ENCODE measurements around the gene ELK1. TPM values are rescaled to one million over a fixed set of nuclear protein-coding genes. Genes with fewer than 3 reads are reported as not detected.

Gene ELK1
- total and polyA plus RNA-seq, 10 of the 15 experiments (the other 5 are each of a cell fraction or from before 2014, with no cell fraction given) = 4.1 to 55.5 (median 32.9) TPM

GRCh38 chrX:47586043-47586787, 64.1 kb downstream of the ELK1 start:
- ChIA-PET POLR2A (no interaction called here), CTCF (no interaction called here), RAD21 (ENCODE audit: unreplicated experiment) (no interaction called here), SMC1A (ENCODE audit: uncharacterized antibody, unreplicated experiment) (no interaction called here)
- BruUV-seq (replicated peaks) = no TSS peak
- no peak overlapping the region for H3K4me2 ChIP-seq (ENCODE audit: control insufficient read depth, insufficient read depth)
- 42% methylated on average over 11 of the region's 11 CpGs for WGBS (ENCODE audit: insufficient coverage, insufficient replicate concordance, low lambda C conversion rate, missing lambda C conversion rate)
- no peak overlapping the region for H2AFZ ChIP-seq (ENCODE audit: control insufficient read depth, low read depth, low read length)
- no peaks in the 10 kb centered on the region for H3K9me3 ChIP-seq (replicated peaks; ENCODE audit: control insufficient read depth, insufficient read depth, low read length)
- H3K36me3 ChIP-seq (ENCODE audit: control insufficient read depth in 2 of 2, insufficient read depth in 2 of 2, low read length in 1 of 2) = no peaks in the 10 kb centered on the region
- H3K4me3 ChIP-seq = no peak overlapping the region
- no peaks in the 10 kb centered on the region for H3K4me1 ChIP-seq (ENCODE audit: control insufficient read depth, insufficient read depth, low read length)
- H3K9ac ChIP-seq (ENCODE audit: control insufficient read depth, insufficient read depth, low read length) = no peak overlapping the region
- no peak for TF ChIP-seq MEF2B (IDR thresholded peaks at IDR 0.05; ENCODE audit: partially characterized antibody, poor library complexity, severe bottlenecking)
- no peak for TF ChIP-seq CREB1 (IDR thresholded peaks at IDR 0.05; ENCODE audit: low read depth)
- TF ChIP-seq POLR2AphosphoS5 (IDR thresholded peaks at IDR 0.05; ENCODE audit: low read length) = no peak
- TF ChIP-seq NKRF (conservative IDR thresholded peaks at IDR 0.05) = no peak
- no peak for TF ChIP-seq DPF2 (IDR thresholded peaks at IDR 0.05)
- TF ChIP-seq MXI1 (IDR thresholded peaks at IDR 0.05; ENCODE audit: low read depth, low read length) = no peak
- TF ChIP-seq ZZZ3 (IDR thresholded peaks at IDR 0.05; ENCODE audit: control insufficient read depth, insufficient read length, low read depth) = no peak
- no peak for TF ChIP-seq MEF2A (IDR thresholded peaks at IDR 0.05; ENCODE audit: insufficient read depth, low read depth, low read length)
- no peak for TF ChIP-seq HDGF (IDR thresholded peaks at IDR 0.05)
- TF ChIP-seq TAF1 (IDR thresholded peaks at IDR 0.05; ENCODE audit: borderline replicate concordance, low read depth, low read length) = no peak
- H3K27ac ChIP-seq (ENCODE audit: control insufficient read depth, insufficient read depth) = no peak overlapping the region
- in situ Hi-C loops (cut with MboI) (no loop called here), intact Hi-C loops (cut with micrococcal nuclease; ENCODE audit: unreplicated experiment) (no loop called here)
- H4K20me1 ChIP-seq (ENCODE audit: control insufficient read depth, insufficient read depth) = no peaks in the 10 kb centered on the region
- H3K79me2 ChIP-seq (ENCODE audit: control insufficient read depth, insufficient read depth, low read length) = no peaks in the 10 kb centered on the region; the same call in 1 of the 2 replicates
- FAIRE-seq (no peak), DNase-seq (ENCODE audit: low read depth, low spot score) (no peak), ATAC-seq (no peak)
- no peaks in the 10 kb centered on the region for H3K27me3 ChIP-seq (replicated peaks in 1 of 2; ENCODE audit: control insufficient read depth in 2 of 2, insufficient read depth in 2 of 2, low read length in 1 of 2)

Small RNA genes lying within 50 kb of the gene (microRNA-seq; reads per million reads assigned to microRNA genes)
- not detected for gene MIR4769

Small RNA genes lying within 50 kb of the gene (small RNA-seq; reads per million reads assigned to genes)
- not detected for gene MIR4769

Other genes starting within 250 kb of the ELK1 start
- 6.4 and 9.5 TPM in 2 replicates for gene ZNF41, start 167.3 kb downstream of the ELK1 start, total RNA-seq (2014; rRNA removed)
- 9.5 and 10.6 TPM in 2 replicates for gene ZNF41, start 167.3 kb downstream of the ELK1 start, total RNA-seq (2014; rRNA removed; fragmentation: Illumina TruSeq; extraction: Trizol)
- 7.1 and 8.8 TPM in 2 replicates for gene ZNF41, start 167.3 kb downstream of the ELK1 start, total RNA-seq (2021)
- gene ZNF41, start 167.3 kb downstream of the ELK1 start, polyA plus RNA-seq (2011; rRNA removed) = 7.1 and 8.2 TPM in 2 replicates
- gene ZNF41, start 167.3 kb downstream of the ELK1 start, polyA plus RNA-seq (2014; fragmentation: Illumina TruSeq; extraction: Trizol) = 10.1 and 11.3 TPM in 2 replicates
- gene ZNF41, start 167.3 kb downstream of the ELK1 start, polyA plus RNA-seq (2014; fragmentation: Nextera tagmentation; extraction: Ambion mirVana) = 1 to 10 TPM in 1 of 2 experiments, under 1 TPM in 1; 0.95 to 1.2 TPM
- 5.1 and 6.4 TPM in 2 replicates for gene ZNF41, start 167.3 kb downstream of the ELK1 start, polyA plus RNA-seq (2014; rRNA removed)
- gene ZNF41, start 167.3 kb downstream of the ELK1 start, polyA plus RNA-seq (2016; fragmentation: Nextera tagmentation; extraction: Ambion mirVana) = 1 to 10 TPM; 7.8 to 8.8 TPM
- gene ARAF, start 89.4 kb downstream of the ELK1 start, total RNA-seq (2014; rRNA removed) = 22.2 and 25.2 TPM in 2 replicates
- gene ARAF, start 89.4 kb downstream of the ELK1 start, total RNA-seq (2014; rRNA removed; fragmentation: Illumina TruSeq; extraction: Trizol) = 20.0 and 22.3 TPM in 2 replicates
- 58.3 and 60.2 TPM in 2 replicates for gene ARAF, start 89.4 kb downstream of the ELK1 start, total RNA-seq (2021)
- gene ARAF, start 89.4 kb downstream of the ELK1 start, polyA plus RNA-seq (2011; rRNA removed) = 20.7 and 43.0 TPM in 2 replicates
- gene ARAF, start 89.4 kb downstream of the ELK1 start, polyA plus RNA-seq (2014; fragmentation: Illumina TruSeq; extraction: Trizol) = 26.3 and 35.2 TPM in 2 replicates
- 10 to 100 TPM in 1 of 2 experiments, 1 to 10 TPM in 1; 5.0 to 13.3 TPM for gene ARAF, start 89.4 kb downstream of the ELK1 start, polyA plus RNA-seq (2014; fragmentation: Nextera tagmentation; extraction: Ambion mirVana)
- 43.8 and 55.4 TPM in 2 replicates for gene ARAF, start 89.4 kb downstream of the ELK1 start, polyA plus RNA-seq (2014; rRNA removed)
- gene ARAF, start 89.4 kb downstream of the ELK1 start, polyA plus RNA-seq (2016; fragmentation: Nextera tagmentation; extraction: Ambion mirVana) = 10 to 100 TPM; 74.6 to 79.2 TPM
- 128 and 139 TPM in 2 replicates for gene TIMP1, start 68.1 kb downstream of the ELK1 start, total RNA-seq (2014; rRNA removed)
- 106 and 111 TPM in 2 replicates for gene TIMP1, start 68.1 kb downstream of the ELK1 start, total RNA-seq (2014; rRNA removed; fragmentation: Illumina TruSeq; extraction: Trizol)
- gene TIMP1, start 68.1 kb downstream of the ELK1 start, total RNA-seq (2021) = 130 and 134 TPM in 2 replicates
- 47.1 and 106 TPM in 2 replicates for gene TIMP1, start 68.1 kb downstream of the ELK1 start, polyA plus RNA-seq (2011; rRNA removed)
- 39.3 and 103 TPM in 2 replicates for gene TIMP1, start 68.1 kb downstream of the ELK1 start, polyA plus RNA-seq (2014; fragmentation: Illumina TruSeq; extraction: Trizol)
- gene TIMP1, start 68.1 kb downstream of the ELK1 start, polyA plus RNA-seq (2014; fragmentation: Nextera tagmentation; extraction: Ambion mirVana) = 100 to 1,000 TPM; 312 to 341 TPM
- 101 and 126 TPM in 2 replicates for gene TIMP1, start 68.1 kb downstream of the ELK1 start, polyA plus RNA-seq (2014; rRNA removed)
- 100 to 1,000 TPM; 160 to 192 TPM for gene TIMP1, start 68.1 kb downstream of the ELK1 start, polyA plus RNA-seq (2016; fragmentation: Nextera tagmentation; extraction: Ambion mirVana)
- gene SYN1, start 30.7 kb downstream of the ELK1 start, total RNA-seq (2014; rRNA removed) = 0.05 and 0.11 TPM in 2 replicates
- gene SYN1, start 30.7 kb downstream of the ELK1 start, total RNA-seq (2014; rRNA removed; fragmentation: Illumina TruSeq; extraction: Trizol) = not detected in 2 replicates
- gene SYN1, start 30.7 kb downstream of the ELK1 start, total RNA-seq (2021) = 0.21 and 0.43 TPM in 2 replicates
- 0.27 and 0.30 TPM in 2 replicates for gene SYN1, start 30.7 kb downstream of the ELK1 start, polyA plus RNA-seq (2011; rRNA removed)
- 0.16 and 1.5 TPM in 2 replicates for gene SYN1, start 30.7 kb downstream of the ELK1 start, polyA plus RNA-seq (2014; fragmentation: Illumina TruSeq; extraction: Trizol)
- under 1 TPM in 1 of 2 experiments, not detected in 1; 0.09 TPM for gene SYN1, start 30.7 kb downstream of the ELK1 start, polyA plus RNA-seq (2014; fragmentation: Nextera tagmentation; extraction: Ambion mirVana)
- gene SYN1, start 30.7 kb downstream of the ELK1 start, polyA plus RNA-seq (2014; rRNA removed) = not detected in 2 replicates
- under 1 TPM; 0.09 to 0.57 TPM for gene SYN1, start 30.7 kb downstream of the ELK1 start, polyA plus RNA-seq (2016; fragmentation: Nextera tagmentation; extraction: Ambion mirVana)
- gene CFP, start 20.6 kb downstream of the ELK1 start, total RNA-seq (2014; rRNA removed) = 8.3 and 10.1 TPM in 2 replicates
- 3.5 and 3.7 TPM in 2 replicates for gene CFP, start 20.6 kb downstream of the ELK1 start, total RNA-seq (2014; rRNA removed; fragmentation: Illumina TruSeq; extraction: Trizol)
- gene CFP, start 20.6 kb downstream of the ELK1 start, total RNA-seq (2021) = 4.9 and 7.2 TPM in 2 replicates
- 0.42 and 1.1 TPM in 2 replicates for gene CFP, start 20.6 kb downstream of the ELK1 start, polyA plus RNA-seq (2011; rRNA removed)
- gene CFP, start 20.6 kb downstream of the ELK1 start, polyA plus RNA-seq (2014; fragmentation: Illumina TruSeq; extraction: Trizol) = 0.36 and 2.4 TPM in 2 replicates
- 1 to 10 TPM in 1 of 2 experiments, under 1 TPM in 1; 0.72 to 2.8 TPM for gene CFP, start 20.6 kb downstream of the ELK1 start, polyA plus RNA-seq (2014; fragmentation: Nextera tagmentation; extraction: Ambion mirVana)
- 6.5 and 8.7 TPM in 2 replicates for gene CFP, start 20.6 kb downstream of the ELK1 start, polyA plus RNA-seq (2014; rRNA removed)
- gene CFP, start 20.6 kb downstream of the ELK1 start, polyA plus RNA-seq (2016; fragmentation: Nextera tagmentation; extraction: Ambion mirVana) = 1 to 10 TPM; 1.9 to 2.9 TPM
- gene UXT, start 8.6 kb upstream of the ELK1 start, total RNA-seq (2014; rRNA removed) = 193 and 198 TPM in 2 replicates
- gene UXT, start 8.6 kb upstream of the ELK1 start, total RNA-seq (2014; rRNA removed; fragmentation: Illumina TruSeq; extraction: Trizol) = 151 and 170 TPM in 2 replicates
- gene UXT, start 8.6 kb upstream of the ELK1 start, total RNA-seq (2021) = 129 and 147 TPM in 2 replicates
- 173 and 243 TPM in 2 replicates for gene UXT, start 8.6 kb upstream of the ELK1 start, polyA plus RNA-seq (2011; rRNA removed)
- 208 and 233 TPM in 2 replicates for gene UXT, start 8.6 kb upstream of the ELK1 start, polyA plus RNA-seq (2014; fragmentation: Illumina TruSeq; extraction: Trizol)
- 100 to 1,000 TPM; 105 to 204 TPM for gene UXT, start 8.6 kb upstream of the ELK1 start, polyA plus RNA-seq (2014; fragmentation: Nextera tagmentation; extraction: Ambion mirVana)
- 211 and 224 TPM in 2 replicates for gene UXT, start 8.6 kb upstream of the ELK1 start, polyA plus RNA-seq (2014; rRNA removed)
- 100 to 1,000 TPM; 229 to 245 TPM for gene UXT, start 8.6 kb upstream of the ELK1 start, polyA plus RNA-seq (2016; fragmentation: Nextera tagmentation; extraction: Ambion mirVana)
- gene ZNF81, start 186.3 kb upstream of the ELK1 start, total RNA-seq (2014; rRNA removed) = 5.1 and 5.2 TPM in 2 replicates
- gene ZNF81, start 186.3 kb upstream of the ELK1 start, total RNA-seq (2014; rRNA removed; fragmentation: Illumina TruSeq; extraction: Trizol) = 5.4 and 5.9 TPM in 2 replicates
- gene ZNF81, start 186.3 kb upstream of the ELK1 start, total RNA-seq (2021) = 7.2 and 7.5 TPM in 2 replicates
- gene ZNF81, start 186.3 kb upstream of the ELK1 start, polyA plus RNA-seq (2011; rRNA removed) = 5.5 and 6.1 TPM in 2 replicates
- 4.3 and 4.9 TPM in 2 replicates for gene ZNF81, start 186.3 kb upstream of the ELK1 start, polyA plus RNA-seq (2014; fragmentation: Illumina TruSeq; extraction: Trizol)
- gene ZNF81, start 186.3 kb upstream of the ELK1 start, polyA plus RNA-seq (2014; fragmentation: Nextera tagmentation; extraction: Ambion mirVana) = 1 to 10 TPM; 3.4 to 4.3 TPM
- gene ZNF81, start 186.3 kb upstream of the ELK1 start, polyA plus RNA-seq (2014; rRNA removed) = 2.6 and 4.4 TPM in 2 replicates
- gene ZNF81, start 186.3 kb upstream of the ELK1 start, polyA plus RNA-seq (2016; fragmentation: Nextera tagmentation; extraction: Ambion mirVana) = 1 to 10 TPM; 3.8 to 4.1 TPM